ENCODE data around the gene COL9A1.
"Not testable (repeated sequence)": the region's sequence is repeated elsewhere in the genome, so short reads cannot be mapped to it uniquely, and the experiment has no call there.

Gene COL9A1

GRCh38 chr6:70337743-70338105 lies 34.8 kb upstream of the COL9A1 start:
- Histone ChIP-seq H3K4me3 (ENCODE audit: low read depth in 1 of 2, low read length in 1 of 2) (no peak overlapping the region), H3K36me3 (no peaks in the 10 kb centered on the region), H3K4me1 (ENCODE audit: control insufficient read depth in 1 of 2, insufficient read depth in 1 of 2, low read depth in 1 of 2, low read length in 1 of 2) (no peaks in the 10 kb centered on the region), H3K27ac (no peak overlapping the region), H3K27me3 (no peaks in the 10 kb centered on the region), H3K9me3 (no peaks in the 10 kb centered on the region)
- TF ChIP-seq CTCF (IDR thresholded peaks at IDR 0.05): no peak

GRCh38 chr6:70336996-70337742 lies 34.3 kb upstream of the COL9A1 start:
- no peaks in the 10 kb centered on the region for H3K27me3 ChIP-seq
- H3K9me3 ChIP-seq: no peaks in the 10 kb centered on the region
- H3K36me3 ChIP-seq: no peaks in the 10 kb centered on the region
- no peaks in the 10 kb centered on the region for H3K4me1 ChIP-seq (ENCODE audit: control insufficient read depth in 1 of 2, insufficient read depth in 1 of 2, low read depth in 1 of 2, low read length in 1 of 2)
- TF ChIP-seq CTCF (IDR thresholded peaks at IDR 0.05): no peak
- no peak overlapping the region for H3K27ac ChIP-seq
- no peak overlapping the region for H3K4me3 ChIP-seq (ENCODE audit: low read depth in 1 of 2, low read length in 1 of 2)

- H3K27ac ChIP-seq: no peak overlapping the region
- H3K27me3 ChIP-seq: no peaks in the 10 kb centered on the region
- H3K9me3 ChIP-seq: no peaks in the 10 kb centered on the region
- H3K36me3 ChIP-seq: no peaks in the 10 kb centered on the region
- no peaks in the 10 kb centered on the region for H3K4me1 ChIP-seq (ENCODE audit: control insufficient read depth in 1 of 2, insufficient read depth in 1 of 2, low read depth in 1 of 2, low read length in 1 of 2)
- H3K4me3 ChIP-seq (ENCODE audit: low read depth in 1 of 2, low read length in 1 of 2): no peak overlapping the region
- TF ChIP-seq CTCF (IDR thresholded peaks at IDR 0.05): no peak
Measured at GRCh38 chr6:70327036-70327435, 24.2 kb upstream of the COL9A1 start.

GRCh38 chr6:70325009-70325408 lies 22.1 kb upstream of the COL9A1 start:
- no peaks in the 10 kb centered on the region for H3K27me3 ChIP-seq
- no peak overlapping the region for H3K27ac ChIP-seq

GRCh38 chr6:70317799-70318198 lies 14.9 kb upstream of the COL9A1 start:
- H3K27ac ChIP-seq; H3K4me1 ChIP-seq (ENCODE audit: control insufficient read depth in 1 of 2, insufficient read depth in 1 of 2, low read depth in 1 of 2, low read length in 1 of 2); H3K27me3 ChIP-seq; H3K9me3 ChIP-seq; H3K36me3 ChIP-seq; H3K4me3 ChIP-seq (ENCODE audit: low read depth in 1 of 2, low read length in 1 of 2): not testable (repeated sequence)

More at GRCh38 chr6:70325009-70325408, 22.1 kb upstream of the COL9A1 start:
- no peaks in the 10 kb centered on the region for H3K9me3 ChIP-seq
- H3K4me1 ChIP-seq (ENCODE audit: control insufficient read depth in 1 of 2, insufficient read depth in 1 of 2, low read depth in 1 of 2, low read length in 1 of 2): no peaks in the 10 kb centered on the region
- TF ChIP-seq CTCF (IDR thresholded peaks at IDR 0.05): no peak
- no peak overlapping the region for H3K4me3 ChIP-seq (ENCODE audit: low read depth in 1 of 2, low read length in 1 of 2)
- no peaks in the 10 kb centered on the region for H3K36me3 ChIP-seq

- Histone ChIP-seq H3K4me1 (ENCODE audit: control insufficient read depth in 1 of 2, insufficient read depth in 1 of 2, low read depth in 1 of 2, low read length in 1 of 2) (no peaks in the 10 kb centered on the region), H3K27ac (no peak overlapping the region), H3K27me3 (no peaks in the 10 kb centered on the region)
Measured at GRCh38 chr6:70315079-70315751, 12.3 kb upstream of the COL9A1 start.

More at GRCh38 chr6:70315079-70315751, 12.3 kb upstream of the COL9A1 start:
- no peak for TF ChIP-seq CTCF (IDR thresholded peaks at IDR 0.05)
- Histone ChIP-seq H3K36me3 (no peaks in the 10 kb centered on the region), H3K9me3 (no peaks in the 10 kb centered on the region), H3K4me3 (ENCODE audit: low read depth in 1 of 2, low read length in 1 of 2) (no peak overlapping the region)
